ENCODE results near the gene CDK12.

The CDK12 gene

GRCh38 chr17:39548494-39549225 is 87.4 kb downstream of the CDK12 start:
- TF ChIP-seq CTCF (IDR thresholded peaks at IDR 0.05; ENCODE audit: insufficient read depth, low read depth, low read length, missing control alignments) = no peak
- DNase-seq (ENCODE audit: low read depth) = no peak
- H3K4me3 ChIP-seq (ENCODE audit: low read depth, low read length) = no peak overlapping the region

GRCh38 chr17:39549747-39550573 is 88.7 kb downstream of the CDK12 start:
- no peak for DNase-seq (ENCODE audit: low read depth)
- TF ChIP-seq CTCF (IDR thresholded peaks at IDR 0.05; ENCODE audit: insufficient read depth, low read depth, low read length, missing control alignments) = no peak
- no peak overlapping the region for H3K4me3 ChIP-seq (ENCODE audit: low read depth, low read length)

DNA sequence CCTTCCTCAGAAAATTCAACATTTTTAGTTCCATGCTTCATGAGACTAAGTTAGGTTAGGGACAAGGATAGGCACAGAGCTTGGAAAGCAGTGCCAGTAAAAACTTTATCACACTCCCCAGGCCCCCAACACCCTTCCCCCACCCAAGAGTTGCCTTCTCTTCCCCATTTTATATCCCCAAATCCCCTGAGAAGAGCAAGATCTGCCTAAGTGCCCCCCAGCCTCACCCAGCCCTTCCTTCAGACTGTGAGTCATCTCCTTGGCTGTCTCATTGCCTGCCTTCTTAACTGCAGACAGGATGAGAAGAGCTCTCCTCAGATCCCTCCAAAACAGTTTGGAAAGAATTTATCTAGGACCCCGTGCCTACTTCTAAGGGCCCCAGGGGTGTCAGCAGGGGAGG is 90.6 kb downstream of the CDK12 start:
- no peak overlapping the region for H3K4me3 ChIP-seq (ENCODE audit: low read depth, low read length)
- no peak for DNase-seq (ENCODE audit: low read depth)
- no peak for TF ChIP-seq CTCF (IDR thresholded peaks at IDR 0.05; ENCODE audit: insufficient read depth, low read depth, low read length, missing control alignments)

DNA sequence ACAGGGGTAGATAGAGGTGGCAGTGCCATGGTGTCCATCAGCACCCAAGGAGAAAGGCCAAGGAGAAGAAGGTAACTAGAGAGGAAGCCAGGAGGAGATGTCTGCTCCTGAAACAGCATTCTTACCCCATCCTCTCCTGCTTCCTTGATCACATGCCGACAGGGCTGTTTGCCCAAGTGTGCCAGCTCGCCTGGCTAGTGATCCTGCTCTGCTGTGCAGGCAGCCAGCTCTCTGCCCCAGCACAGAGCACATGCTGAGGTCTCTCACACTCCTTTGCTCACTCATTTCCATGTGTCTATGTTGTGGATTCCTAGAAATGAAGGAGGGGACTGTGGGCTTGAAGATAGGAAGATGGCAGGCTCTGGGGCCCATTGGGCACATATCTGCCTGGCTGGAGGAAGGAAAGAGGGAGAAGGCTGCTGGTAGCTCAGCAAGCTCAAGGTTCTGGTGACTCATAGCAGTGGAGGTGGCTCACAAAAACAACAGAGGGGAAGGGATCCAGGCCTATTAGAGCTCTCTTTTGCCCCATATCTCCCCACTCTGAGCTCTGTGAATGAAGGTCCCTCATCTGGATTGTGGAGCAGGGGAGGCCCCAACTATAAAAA is 92.2 kb downstream of the CDK12 start:
- DNase-seq (ENCODE audit: low read depth) = no peak
- no peak for TF ChIP-seq CTCF (IDR thresholded peaks at IDR 0.05; ENCODE audit: insufficient read depth, low read depth, low read length, missing control alignments)
- no peak overlapping the region for H3K4me3 ChIP-seq (ENCODE audit: low read depth, low read length)

GRCh38 chr17:39555368-39555767 is 94.1 kb downstream of the CDK12 start:
- no peak for DNase-seq (ENCODE audit: low read depth)
- TF ChIP-seq CTCF (IDR thresholded peaks at IDR 0.05; ENCODE audit: insufficient read depth, low read depth, low read length, missing control alignments) = no peak
- no peak overlapping the region for H3K4me3 ChIP-seq (ENCODE audit: low read depth, low read length)

GRCh38 chr17:39556423-39556822 is 95.1 kb downstream of the CDK12 start:
- DNase-seq (ENCODE audit: low read depth) = no peak
- no peak for TF ChIP-seq CTCF (IDR thresholded peaks at IDR 0.05; ENCODE audit: insufficient read depth, low read depth, low read length, missing control alignments)

More at GRCh38 chr17:39556423-39556822, 95.1 kb downstream of the CDK12 start:
- no peak overlapping the region for H3K4me3 ChIP-seq (ENCODE audit: low read depth, low read length)

Data from GM12865 (cell line).